SK-N-SH treated with all-trans-retinoic acid at 6 μM for 48 hours (cell line): ENCODE data around the gene FGGY.

Experiments used
- ATAC-seq: fragments of 200-7000 bp; cut with Tn5 transposase; 3 replicates; pipeline ENCODE4 v1.9.1; 2020; ENCODE audit warnings: mild to moderate bottlenecking, moderate library complexity
- BACH2 ChIP-seq: fragments of 250-450 bp; sonication (Bioruptor Pico); IDR thresholded peaks from 2 replicates; pipeline ENCODE4 v1.9.0; 2021; ENCODE audit warnings: mild to moderate bottlenecking, borderline replicate concordance
- CREB5 ChIP-seq: fragments of 250-450 bp; sonication (Bioruptor Pico); IDR thresholded peaks from 2 replicates; pipeline ENCODE4 v1.5.1; 2020; ENCODE audit warnings: low read depth, mild to moderate bottlenecking, moderate library complexity
- CSDC2 ChIP-seq: fragments of 250-450 bp; sonication (Bioruptor Pico); IDR thresholded peaks from 2 replicates; pipeline ENCODE4 v1.5.0; 2020; ENCODE audit warnings: mild to moderate bottlenecking, moderate library complexity
- CSRNP3 ChIP-seq: fragments of 250-450 bp; sonication (Bioruptor Pico); IDR thresholded peaks from 2 replicates; pipeline ENCODE4 v1.5.1; 2021; ENCODE audit warnings: mild to moderate bottlenecking, moderate library complexity
- ESRRG ChIP-seq: fragments of 250-450 bp; sonication (Bioruptor Pico); IDR thresholded peaks from 2 replicates; pipeline ENCODE4 v1.6.1; 2021; ENCODE audit warnings: mild to moderate bottlenecking
- ISL1 ChIP-seq: fragments of 250-450 bp; sonication (Bioruptor Pico); IDR thresholded peaks from 2 replicates; pipeline ENCODE4 v2.1.2; 2022; ENCODE audit warnings: mild to moderate bottlenecking, moderate library complexity
- OSR1 ChIP-seq: fragments of 250-450 bp; sonication (Bioruptor Pico); IDR thresholded peaks from 2 replicates; pipeline ENCODE4 v1.8.0; 2022; ENCODE audit warnings: moderate library complexity, mild to moderate bottlenecking, inconsistent platforms
- PATZ1 ChIP-seq: fragments of 250-450 bp; sonication (Bioruptor Pico); IDR thresholded peaks from 2 replicates; pipeline ENCODE4 v1.8.0; 2020; ENCODE audit warnings: mild to moderate bottlenecking, moderate library complexity, borderline replicate concordance
- RARB ChIP-seq: fragments of 250-450 bp; sonication (Bioruptor Pico); IDR thresholded peaks from 2 replicates; pipeline ENCODE4 v1.8.0; 2021; ENCODE audit warnings: mild to moderate bottlenecking, moderate library complexity
- SNAI2 ChIP-seq: fragments of 250-450 bp; sonication (Bioruptor Pico); IDR thresholded peaks from 2 replicates; pipeline ENCODE4 v1.5.0; 2020; ENCODE audit warnings: mild to moderate bottlenecking, moderate library complexity
- TCF4 ChIP-seq: fragments of 250-450 bp; sonication (Bioruptor Pico); IDR thresholded peaks from 2 replicates; pipeline ENCODE4 v1.8.0; 2021; ENCODE audit warnings: mild to moderate bottlenecking, moderate library complexity, borderline replicate concordance
- TOX ChIP-seq: fragments of 250-450 bp; sonication (Bioruptor Pico); IDR thresholded peaks from 2 replicates; pipeline ENCODE4 v1.8.0; 2021; ENCODE audit warnings: mild to moderate bottlenecking, moderate library complexity, borderline replicate concordance
- TSHZ2 ChIP-seq: fragments of 250-450 bp; sonication (Bioruptor Pico); IDR thresholded peaks from 2 replicates; pipeline ENCODE4 v1.5.0; 2020; ENCODE audit warnings: mild to moderate bottlenecking, moderate library complexity
- ZC3H10 ChIP-seq: fragments of 250-450 bp; sonication (Bioruptor Pico); IDR thresholded peaks from 2 replicates; pipeline ENCODE4 v1.5.1; 2021; ENCODE audit warnings: mild to moderate bottlenecking, moderate library complexity
- ZFP30 ChIP-seq: fragments of 450-650 bp; formaldehyde crosslinking; IDR thresholded peaks from 2 replicates; pipeline ENCODE4 v1.5.0; 2022; ENCODE audit warnings: mild to moderate bottlenecking, moderate library complexity
- ZNF70 ChIP-seq: fragments of 450-650 bp; formaldehyde crosslinking; IDR thresholded peaks from 2 replicates; pipeline ENCODE4 v1.5.0; 2020; ENCODE audit warnings: mild to moderate bottlenecking, moderate library complexity
- ZNF8 ChIP-seq: fragments of 450-650 bp; formaldehyde crosslinking; IDR thresholded peaks from 2 replicates; pipeline ENCODE4 v1.5.0; 2020; ENCODE audit warnings: mild to moderate bottlenecking, moderate library complexity

The FGGY gene

GRCh38 chr1:59678493-59679228, 381.8 kb downstream of the FGGY start:
- peak; percentile 97 for ATAC-seq
- TF ChIP-seq ZNF70 (CRISPR knock-in tag) (no peak), ESRRG (no peak), ZC3H10 (no peak), CSRNP3 (CRISPR knock-in tag) (peak; percentile 67; the same call in 1 of the 2 replicates), ISL1 (peak; percentile 62), TCF4 (CRISPR knock-in tag) (peak; percentile 11; the same call in 1 of the 2 replicates), TOX (CRISPR knock-in tag) (peak; percentile 91), PATZ1 (CRISPR knock-in tag) (peak; percentile 75; the same call in 1 of the 2 replicates)

GRCh38 chr1:59680044-59680443, 383.1 kb downstream of the FGGY start:
- ATAC-seq, result no peak
- TF ChIP-seq CSRNP3 (CRISPR knock-in tag) (no peak), TCF4 (CRISPR knock-in tag) (peak; percentile 95), ISL1 (peak; percentile 55), CREB5 (CRISPR knock-in tag) (no peak), RARB (CRISPR knock-in tag) (no peak), ZFP30 (CRISPR knock-in tag) (no peak), OSR1 (CRISPR knock-in tag) (no peak), TSHZ2 (CRISPR knock-in tag) (0 out of 2 replicates have a peak, but pooled peaks have one; percentile 39), CSDC2 (CRISPR knock-in tag) (no peak), PATZ1 (CRISPR knock-in tag) (no peak), ZNF8 (CRISPR knock-in tag) (no peak), SNAI2 (CRISPR knock-in tag) (no peak), ZNF70 (CRISPR knock-in tag) (0 out of 2 replicates have a peak, but pooled peaks have one; percentile 42)

- peak; percentile 10; the same call in 2 of the 3 replicates for ATAC-seq
Observed at GRCh38 chr1:59682396-59683080, 385.6 kb downstream of the FGGY start.

More at GRCh38 chr1:59682396-59683080, 385.6 kb downstream of the FGGY start:
- no peak for TF ChIP-seq BACH2 (CRISPR knock-in tag)
- no peak for TF ChIP-seq ZNF70 (CRISPR knock-in tag)
- TF ChIP-seq ISL1, result peak; percentile 53; the same call in 1 of the 2 replicates
